ENCODE measurements around the gene FIBCD1.

GRCh38 chr9:130984521-130984920 lies 45.5 kb upstream of the FIBCD1 start:
- no peak for TF ChIP-seq POLR2A (IDR thresholded peaks at IDR 0.05)
- no peak for TF ChIP-seq CTCF (IDR thresholded peaks at IDR 0.05)
